CD14-positive monocyte (primary cell): ENCODE data around the gene NDE1. TPM values are rescaled to one million over a fixed set of nuclear protein-coding genes. Genes with fewer than 3 reads are reported as not detected.

Experiments used
- DNase-seq, 3 donors: peaks; one replicate each; pipeline ENCODE4 v3.0.0-alpha.2; 2011 to 2022
- H2AFZ ChIP-seq: 2 replicates; pipeline ENCODE4 v1.6.0; 2012; ENCODE audit warnings: mild to moderate bottlenecking, low read depth, low read length, inconsistent platforms; ENCODE audit not compliant: insufficient read depth, poor library complexity, severe bottlenecking
- H3K27ac ChIP-seq, 2 donors: 1 replicate in 1 of 2; 2 replicates in 1 of 2; pipeline ENCODE4 v1.5.1; 2012 to 2013; ENCODE audit warnings: low read length in 2 of 2, control low read depth in 1 of 2, inconsistent platforms in 1 of 2, low read depth in 1 of 2, mild to moderate bottlenecking in 1 of 2
- H3K27me3 ChIP-seq, 2 donors: one replicate each; pipeline versions ENCODE4 v1.6.0 to v1.6.1; 2011 to 2013; ENCODE audit warnings: low read length in 2 of 2; ENCODE audit not compliant: control insufficient read depth in 2 of 2, insufficient read depth in 2 of 2
- H3K36me3 ChIP-seq, 2 donors: replicated peaks in 1 of 2; 1 replicate in 1 of 2; 2 replicates in 1 of 2; pipeline versions ENCODE4 v1.5.1 to v1.6.1; 2012 to 2013; ENCODE audit warnings: low read length in 2 of 2, control low read depth in 1 of 2, inconsistent platforms in 1 of 2, mild to moderate bottlenecking in 1 of 2; ENCODE audit not compliant: insufficient read depth in 2 of 2, control insufficient read depth in 1 of 2
- H3K4me1 ChIP-seq, 2 donors: 1 replicate in 1 of 2; 2 replicates in 1 of 2; pipeline versions ENCODE4 v1.5.1 to v1.6.1; 2012 to 2013; ENCODE audit warnings: low read length in 2 of 2, control low read depth in 1 of 2, inconsistent platforms in 1 of 2, mild to moderate bottlenecking in 1 of 2, moderate library complexity in 1 of 2; ENCODE audit not compliant: insufficient read depth in 2 of 2, control insufficient read depth in 1 of 2
- H3K4me2 ChIP-seq: replicated peaks from 2 replicates; pipeline ENCODE3; 2012; ENCODE audit warnings: low read length, moderate library complexity, mild to moderate bottlenecking; ENCODE audit not compliant: poor library complexity, severe bottlenecking; ENCODE audit errors: extremely low read depth
- H3K4me3 ChIP-seq, 3 experiments: fragments of 200-600 bp in 1 of 3; sonication (generic) in 1 of 3; replicated peaks in 1 of 3; 1 replicate in 2 of 3; 2 replicates in 1 of 3; pipeline ENCODE4 v1.5.1; 2011 to 2013; ENCODE audit warnings: low read length in 3 of 3, mild to moderate bottlenecking in 3 of 3, control low read depth in 2 of 3, low read depth in 2 of 3, inconsistent platforms in 1 of 3, moderate library complexity in 1 of 3
- H3K79me2 ChIP-seq: 2 replicates; pipeline ENCODE4 v1.6.0; 2012; ENCODE audit warnings: mild to moderate bottlenecking, control low read depth, inconsistent platforms, low read length, moderate library complexity; ENCODE audit not compliant: insufficient read depth
- H3K9ac ChIP-seq: 2 replicates; pipeline ENCODE4 v1.6.0; 2017; ENCODE audit warnings: low read length, mild to moderate bottlenecking; ENCODE audit not compliant: insufficient read depth, poor library complexity, severe bottlenecking
- H3K9me3 ChIP-seq, 2 donors: replicated peaks in 1 of 2; 1 replicate in 1 of 2; 2 replicates in 1 of 2; pipeline versions ENCODE4 v1.5.1 to v1.6.1; 2012 to 2013; ENCODE audit warnings: low read length in 2 of 2, control low read depth in 1 of 2; ENCODE audit not compliant: control insufficient read depth in 1 of 2, insufficient read depth in 1 of 2
- H4K20me1 ChIP-seq: 2 replicates; pipeline ENCODE4 v1.6.0; 2012; ENCODE audit warnings: mild to moderate bottlenecking, low read length, control low read depth, moderate library complexity; ENCODE audit not compliant: insufficient read depth
- H3K27ac Mint-ChIP-seq, 7 donors: one replicate each; pipeline ENCODE4 v1.8.0; 2020; ENCODE audit warnings: mild to moderate bottlenecking in 7 of 7, mixed read lengths in 7 of 7, moderate library complexity in 6 of 7, inconsistent platforms in 2 of 7
- H3K27me3 Mint-ChIP-seq, 3 donors: one replicate each; pipeline ENCODE4 v1.8.0; 2021 to 2022; ENCODE audit warnings: low read depth in 3 of 3, mild to moderate bottlenecking in 3 of 3, mixed read lengths in 3 of 3, moderate library complexity in 3 of 3, inconsistent platforms in 1 of 3
- H3K36me3 Mint-ChIP-seq, 2 donors: one replicate each; pipeline ENCODE4 v1.8.0; 2020; ENCODE audit warnings: mixed read lengths in 2 of 2, inconsistent platforms in 1 of 2, mild to moderate bottlenecking in 1 of 2
- H3K4me1 Mint-ChIP-seq: one replicate; pipeline ENCODE4 v1.8.0; 2020; ENCODE audit warnings: mild to moderate bottlenecking, mixed read lengths
- H3K4me3 Mint-ChIP-seq, 2 donors: one replicate each; pipeline ENCODE4 v1.8.0; 2020; ENCODE audit warnings: mild to moderate bottlenecking in 2 of 2, mixed read lengths in 2 of 2, moderate library complexity in 1 of 2
- H3K9me3 Mint-ChIP-seq, 7 donors: one replicate each; pipeline ENCODE4 v1.8.0; 2020 to 2022; ENCODE audit warnings: mixed read lengths in 7 of 7, mild to moderate bottlenecking in 6 of 7, moderate library complexity in 6 of 7, inconsistent platforms in 2 of 7
- CTCF ChIP-seq: fragments of 200-600 bp; IDR thresholded peaks from one replicate; pipeline ENCODE4 v1.8.0; 2022; ENCODE audit warnings: antibody characterized with exemption, mild to moderate bottlenecking
- WGBS: methylation state at CpG from one replicate; pipeline ENCODE4 v1.1.5; 2013; ENCODE audit warnings: missing lambda C conversion rate; ENCODE audit not compliant: insufficient coverage; 5-methylcytosine and 5-hydroxymethylcytosine counted together
- intact Hi-C, 2 donors: fragments of 100-400 bp; cut with micrococcal nuclease; formaldehyde crosslinking; loops; one replicate each; pipeline versions ENCODE4 v1.15.0 to v1.15.1; 2023
- polyA plus RNA-seq, 3 donors: library from polyadenylated mRNA; depleted of rRNA in 1 of 3; unstranded in 2 of 3; stranded (reverse) in 1 of 3; fragments of 300-500 nt in 2 of 3; fragments of >200 nt in 1 of 3; fragmentation: Illumina TruSeq in 2 of 3; gene quantifications; 1 replicate in 2 of 3; 2 replicates in 1 of 3; pipeline ENCODE4 v1.2.3, GENCODE V29; 2012 to 2021

The NDE1 gene
- polyA plus RNA-seq, 3 donors: 26.0 to 47.8 (median 28.0) TPM

- H3K9me3 ChIP-seq: no peaks in the 10 kb centered on the region
- H4K20me1 ChIP-seq: no peaks in the 10 kb centered on the region
- H3K9me3 Mint-ChIP-seq: peaks cover 0 to 1% (median 0%) of the 10 kb centered on the region in 7 donors
- DNase-seq: peak in 1 of 3 donors; percentile 5
- peak overlapping the region in 1 of 2 donors; percentile 61 for H3K27ac ChIP-seq
- H3K36me3 ChIP-seq: peaks cover 96 to 100% of the 10 kb centered on the region in 2 donors
- H3K4me3 Mint-ChIP-seq: no peak overlapping the region
- H3K4me2 ChIP-seq: no peak overlapping the region
- WGBS: 77% methylated on average over 6 of the region's 14 CpGs
- TF ChIP-seq CTCF: no peak
- no peaks in the 10 kb centered on the region for H3K27me3 Mint-ChIP-seq
- no peaks in the 10 kb centered on the region for H3K27me3 ChIP-seq
- H2AFZ ChIP-seq: no peak overlapping the region
- peaks cover 95 to 99% of the 10 kb centered on the region in 2 donors for H3K36me3 Mint-ChIP-seq
- H3K4me1 ChIP-seq: peaks cover 23 to 30% of the 10 kb centered on the region in 2 donors
- no peak overlapping the region for H3K4me3 ChIP-seq
- intact Hi-C loops: no loop called here
- peaks cover 30% of the 10 kb centered on the region for H3K4me1 Mint-ChIP-seq
- H3K79me2 ChIP-seq: peaks cover 4% of the 10 kb centered on the region
- H3K9ac ChIP-seq: no peak overlapping the region
- H3K27ac Mint-ChIP-seq: peak overlapping the region in 4 of 7 donors; percentile 8 to 93 (median 64)
These were observed 45.3 kb upstream of the NDE1 start for GRCh38 chr16:15604460-15605440.

- Histone ChIP-seq H3K36me3 (peaks cover 96 to 100% of the 10 kb centered on the region in 2 donors), H3K27me3 (no peaks in the 10 kb centered on the region), H3K27ac (peak overlapping the region in 1 of 2 donors; percentile 84), H2AFZ (no peak overlapping the region), H3K4me3 (no peak overlapping the region), H3K9me3 (no peaks in the 10 kb centered on the region), H3K9ac (no peak overlapping the region), H3K79me2 (peaks cover 4% of the 10 kb centered on the region), H3K4me1 (peaks cover 23 to 30% of the 10 kb centered on the region in 2 donors), H4K20me1 (no peaks in the 10 kb centered on the region), H3K4me2 (no peak overlapping the region)
- H3K27me3 Mint-ChIP-seq: no peaks in the 10 kb centered on the region
- WGBS: 98% methylated on average over 13 of the region's 13 CpGs
- no peak overlapping the region for H3K4me3 Mint-ChIP-seq
- peaks cover 0 to 1% (median 0%) of the 10 kb centered on the region in 7 donors for H3K9me3 Mint-ChIP-seq
- H3K27ac Mint-ChIP-seq: peak overlapping the region in 6 of 7 donors; percentile 35 to 96 (median 90)
- H3K4me1 Mint-ChIP-seq: peaks cover 29% of the 10 kb centered on the region
- no peak for DNase-seq
- peaks cover 95 to 99% of the 10 kb centered on the region in 2 donors for H3K36me3 Mint-ChIP-seq
- intact Hi-C loops: no loop called here
- TF ChIP-seq CTCF: no peak
These were observed 44.1 kb upstream of the NDE1 start for GRCh38 chr16:15605839-15606517.
